K562 (cell line): Measurements from ENCODE around the gene MADCAM1. TPM values are rescaled to one million over a fixed set of nuclear protein-coding genes. Genes with fewer than 3 reads are reported as not detected.
A peak's percentile ranks its signal among the peaks of the same experiment; 100 is the strongest.

Experiments
- BHLHE40 ChIP-seq: IDR thresholded peaks from 2 replicates; pipeline ENCODE4 v1.6.1; 2011; ENCODE audit warnings: low read length, improper control_type of control experiment
- CBFA2T3 ChIP-seq: fragments of 450-650 bp; IDR thresholded peaks from 2 replicates; pipeline ENCODE4 v1.6.1; 2017
- DNMT1 ChIP-seq: fragments of 450-650 bp; IDR thresholded peaks from 2 replicates; pipeline ENCODE4 v1.6.1; 2016; ENCODE audit warnings: antibody characterized with exemption, mild to moderate bottlenecking
- GTF2E2 ChIP-seq: fragments of 200-800 bp; sonication (Bioruptor generic); IDR thresholded peaks from 2 replicates; pipeline ENCODE4 v1.6.1; 2016; ENCODE audit warnings: missing genetic modification characterization, missing compliant biosample characterization
- MCM5 ChIP-seq: fragments of 450-650 bp; IDR thresholded peaks from 2 replicates; pipeline ENCODE4 v1.6.1; 2016; ENCODE audit warnings: low read depth
- NFE2L1 ChIP-seq: fragments of 450-650 bp; IDR thresholded peaks from 2 replicates; pipeline ENCODE4 v1.6.1; 2016; ENCODE audit warnings: missing genetic modification characterization, low read depth, mild to moderate bottlenecking, missing compliant biosample characterization, moderate library complexity, borderline replicate concordance
- OTX1 ChIP-seq: fragments of 450-650 bp; formaldehyde crosslinking; IDR thresholded peaks from 2 replicates; pipeline ENCODE4 v1.4.0; 2022; ENCODE audit warnings: mild to moderate bottlenecking
- PHB ChIP-seq: fragments of 250-450 bp; sonication (Bioruptor Pico); IDR thresholded peaks from 2 replicates; pipeline ENCODE4 v1.5.0; 2021
- PKNOX1 ChIP-seq: fragments of 450-650 bp; IDR thresholded peaks from 2 replicates; pipeline ENCODE4 v1.6.1; 2016
- RUNX1 ChIP-seq: sonication (generic); IDR thresholded peaks from 2 replicates; pipeline ENCODE4 v1.6.1; 2016; ENCODE audit warnings: antibody characterized with exemption, low read depth
- SMAD2 ChIP-seq: fragments of 150-350 bp; IDR thresholded peaks from 2 replicates; pipeline ENCODE4 v1.6.1; 2014; ENCODE audit warnings: low read depth, mild to moderate bottlenecking, low read length
- STAT5A ChIP-seq: IDR thresholded peaks from 2 replicates; pipeline ENCODE4 v1.6.1; 2012; ENCODE audit warnings: low read length, inconsistent platforms, borderline replicate concordance
- XRCC5 ChIP-seq: fragments of 200-400 bp; formaldehyde crosslinking; IDR thresholded peaks from 2 replicates; pipeline ENCODE4 v1.6.1; 2017; ENCODE audit warnings: low read depth, mild to moderate bottlenecking, low read length
- ZNF280A ChIP-seq: fragments of 450-650 bp; IDR thresholded peaks from 2 replicates; pipeline ENCODE4 v1.6.1; 2018; ENCODE audit warnings: mild to moderate bottlenecking, low read depth; ENCODE audit not compliant: partially characterized antibody
- ZNF431 ChIP-seq: sonication (generic); formaldehyde crosslinking; IDR thresholded peaks from 2 replicates; pipeline ENCODE4 v1.8.0; 2022; ENCODE audit warnings: mild to moderate bottlenecking, missing genetic modification reagents
- ZNF561 ChIP-seq: fragments of 450-650 bp; formaldehyde crosslinking; conservative IDR thresholded peaks from 2 replicates; pipeline ENCODE4 v1.4.0; 2020; ENCODE audit warnings: mild to moderate bottlenecking, moderate library complexity
- ZNF76 ChIP-seq: fragments of 250-450 bp; sonication (Bioruptor Pico); IDR thresholded peaks from 2 replicates; pipeline ENCODE4 v1.4.0; 2020; ENCODE audit warnings: mild to moderate bottlenecking, moderate library complexity, borderline replicate concordance
- ZNF764 ChIP-seq: fragments of 250-450 bp; sonication (Bioruptor Pico); IDR thresholded peaks from 2 replicates; pipeline ENCODE4 v1.4.0; 2020; ENCODE audit warnings: low read depth, mild to moderate bottlenecking, moderate library complexity
- polyA plus RNA-seq, 8 experiments: library from polyadenylated mRNA; depleted of rRNA in 4 of 8; stranded (reverse) in 5 of 8; unstranded in 3 of 8; fragments of >200 nt; fragmentation: Nextera tagmentation in 2 of 8; fragmentation: Illumina TruSeq in 1 of 8; extraction: Ambion mirVana in 2 of 8; extraction: Trizol in 1 of 8; gene quantifications; 2 replicates each; pipeline versions ENCODE4 v1.2.1 to v1.2.3, GENCODE V29; 2011 to 2014; ENCODE audit warnings: inconsistent platforms in 1 of 8, missing spikeins in 1 of 8
- total RNA-seq, 7 experiments: library from RNA; depleted of rRNA in 6 of 7; stranded (reverse); fragments of >200 nt in 6 of 7; fragmentation: Illumina TruSeq in 2 of 7; extraction: Trizol in 2 of 7; gene quantifications; 2 replicates each; pipeline versions ENCODE4 v1.2.1 to v1.2.3, GENCODE V29; 2011 to 2021; ENCODE audit warnings: low replicate concordance in 1 of 7
- TF ChIP-seq, protein P1 (sequence below): sonication (generic); formaldehyde crosslinking; IDR thresholded peaks from 2 replicates; pipeline ENCODE4 v1.8.0; 2022; ENCODE audit warnings: mild to moderate bottlenecking, missing genetic modification reagents
- TF ChIP-seq, protein P2 (sequence below), 2 experiments: IDR thresholded peaks; 2 replicates each; pipeline ENCODE4 v1.6.1; 2012; ENCODE audit warnings: improper control_type of control experiment in 2 of 2, low read depth in 2 of 2, low read length in 2 of 2, borderline replicate concordance in 1 of 2
- TF ChIP-seq, protein P3 (sequence below): fragments of 250-450 bp; sonication (Bioruptor Pico); IDR thresholded peaks from 2 replicates; pipeline ENCODE4 v1.8.0; 2021; ENCODE audit warnings: moderate library complexity, mild to moderate bottlenecking, inconsistent platforms

The MADCAM1 gene
- total and polyA plus RNA-seq, 9 of the 15 experiments (the other 6 are each of a cell fraction or from before 2014, with no cell fraction given): 0.09 to 0.36 (median 0.09) TPM; not detected in 6

DNA sequence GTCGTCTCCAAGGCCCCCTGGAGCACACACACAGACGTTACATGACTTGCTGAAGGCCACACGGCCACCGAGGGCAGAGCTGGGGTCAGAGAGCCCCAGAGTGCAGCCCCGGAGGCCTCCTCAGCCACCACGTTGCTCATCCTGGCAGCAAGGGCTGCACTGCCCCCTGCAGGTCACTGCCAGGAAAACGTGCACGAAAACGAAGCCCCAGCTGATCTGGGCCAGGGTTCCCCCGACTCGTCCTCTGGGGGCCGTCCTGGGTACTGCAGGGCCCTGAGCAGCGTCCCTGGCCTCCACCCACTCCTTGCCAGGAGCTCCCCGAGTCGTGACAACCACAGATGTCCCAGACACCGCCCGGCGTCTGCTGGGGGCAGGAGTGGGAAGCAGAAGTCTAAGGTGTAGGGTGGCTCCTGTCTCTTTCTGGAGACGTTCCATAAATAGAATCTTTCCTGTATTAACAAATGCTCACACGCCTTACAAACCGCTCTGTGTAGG, 14.4 kb downstream of the MADCAM1 start (continued):
- TF ChIP-seq, protein P1, sequence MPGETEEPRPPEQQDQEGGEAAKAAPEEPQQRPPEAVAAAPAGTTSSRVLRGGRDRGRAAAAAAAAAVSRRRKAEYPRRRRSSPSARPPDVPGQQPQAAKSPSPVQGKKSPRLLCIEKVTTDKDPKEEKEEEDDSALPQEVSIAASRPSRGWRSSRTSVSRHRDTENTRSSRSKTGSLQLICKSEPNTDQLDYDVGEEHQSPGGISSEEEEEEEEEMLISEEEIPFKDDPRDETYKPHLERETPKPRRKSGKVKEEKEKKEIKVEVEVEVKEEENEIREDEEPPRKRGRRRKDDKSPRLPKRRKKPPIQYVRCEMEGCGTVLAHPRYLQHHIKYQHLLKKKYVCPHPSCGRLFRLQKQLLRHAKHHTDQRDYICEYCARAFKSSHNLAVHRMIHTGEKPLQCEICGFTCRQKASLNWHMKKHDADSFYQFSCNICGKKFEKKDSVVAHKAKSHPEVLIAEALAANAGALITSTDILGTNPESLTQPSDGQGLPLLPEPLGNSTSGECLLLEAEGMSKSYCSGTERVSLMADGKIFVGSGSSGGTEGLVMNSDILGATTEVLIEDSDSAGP (CRISPR knock-in tag): peak; percentile 40; the same call in 1 of the 2 replicates
- TF ChIP-seq DNMT1: no peak
- TF ChIP-seq CBFA2T3: no peak
- peak; percentile 54; the same call in 1 of the 2 replicates for TF ChIP-seq GTF2E2 (tag)
- no peak for TF ChIP-seq OTX1 (CRISPR knock-in tag)
- peak; percentile 92 for TF ChIP-seq XRCC5
- no peak for TF ChIP-seq PHB (CRISPR knock-in tag)
- TF ChIP-seq PKNOX1: no peak
- no peak for TF ChIP-seq ZNF561 (CRISPR knock-in tag)
- TF ChIP-seq RUNX1: no peak
- no peak for TF ChIP-seq ZNF76
- TF ChIP-seq BHLHE40: peak; percentile 85
- TF ChIP-seq MCM5: no peak
- TF ChIP-seq SMAD2: no peak
- no peak for TF ChIP-seq ZNF764
- TF ChIP-seq NFE2L1 (tag): no peak
- TF ChIP-seq STAT5A: no peak
- TF ChIP-seq ZNF431 (CRISPR knock-in tag): no peak
- TF ChIP-seq, protein P2, sequence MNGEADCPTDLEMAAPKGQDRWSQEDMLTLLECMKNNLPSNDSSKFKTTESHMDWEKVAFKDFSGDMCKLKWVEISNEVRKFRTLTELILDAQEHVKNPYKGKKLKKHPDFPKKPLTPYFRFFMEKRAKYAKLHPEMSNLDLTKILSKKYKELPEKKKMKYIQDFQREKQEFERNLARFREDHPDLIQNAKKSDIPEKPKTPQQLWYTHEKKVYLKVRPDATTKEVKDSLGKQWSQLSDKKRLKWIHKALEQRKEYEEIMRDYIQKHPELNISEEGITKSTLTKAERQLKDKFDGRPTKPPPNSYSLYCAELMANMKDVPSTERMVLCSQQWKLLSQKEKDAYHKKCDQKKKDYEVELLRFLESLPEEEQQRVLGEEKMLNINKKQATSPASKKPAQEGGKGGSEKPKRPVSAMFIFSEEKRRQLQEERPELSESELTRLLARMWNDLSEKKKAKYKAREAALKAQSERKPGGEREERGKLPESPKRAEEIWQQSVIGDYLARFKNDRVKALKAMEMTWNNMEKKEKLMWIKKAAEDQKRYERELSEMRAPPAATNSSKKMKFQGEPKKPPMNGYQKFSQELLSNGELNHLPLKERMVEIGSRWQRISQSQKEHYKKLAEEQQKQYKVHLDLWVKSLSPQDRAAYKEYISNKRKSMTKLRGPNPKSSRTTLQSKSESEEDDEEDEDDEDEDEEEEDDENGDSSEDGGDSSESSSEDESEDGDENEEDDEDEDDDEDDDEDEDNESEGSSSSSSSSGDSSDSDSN (IDR thresholded peaks at IDR 0.05; ENCODE audit: borderline replicate concordance in 1 of 2, low read depth in 2 of 2, low read length in 2 of 2): no peak
- no peak for TF ChIP-seq ZNF280A
- TF ChIP-seq, protein P3, sequence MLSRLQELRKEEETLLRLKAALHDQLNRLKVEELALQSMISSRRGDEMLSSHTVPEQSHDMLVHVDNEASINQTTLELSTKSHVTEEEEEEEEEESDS (CRISPR knock-in tag): no peak
